ENCODE results near the gene RASA1.

RASA1 gene

DNA sequence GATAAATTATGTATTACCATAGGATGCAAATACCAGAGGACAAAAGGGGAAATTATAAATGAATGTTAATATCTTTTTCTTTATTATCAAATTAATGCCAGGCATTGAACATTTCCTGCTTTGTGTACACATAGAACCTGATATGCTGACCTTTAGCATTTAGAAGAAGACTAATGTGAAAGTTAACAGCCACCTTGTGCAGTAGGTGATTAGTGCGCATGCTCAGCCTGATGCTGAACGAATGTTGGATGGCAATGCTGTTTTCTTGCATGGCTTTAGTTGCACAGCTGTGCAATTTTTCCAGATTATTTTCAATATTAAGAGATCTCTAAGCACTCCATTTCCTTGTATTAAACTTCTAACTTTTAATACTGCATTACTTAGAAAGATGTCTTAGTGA is 99.6 kb downstream of the RASA1 start:
- DNase-seq = no peak

DNA sequence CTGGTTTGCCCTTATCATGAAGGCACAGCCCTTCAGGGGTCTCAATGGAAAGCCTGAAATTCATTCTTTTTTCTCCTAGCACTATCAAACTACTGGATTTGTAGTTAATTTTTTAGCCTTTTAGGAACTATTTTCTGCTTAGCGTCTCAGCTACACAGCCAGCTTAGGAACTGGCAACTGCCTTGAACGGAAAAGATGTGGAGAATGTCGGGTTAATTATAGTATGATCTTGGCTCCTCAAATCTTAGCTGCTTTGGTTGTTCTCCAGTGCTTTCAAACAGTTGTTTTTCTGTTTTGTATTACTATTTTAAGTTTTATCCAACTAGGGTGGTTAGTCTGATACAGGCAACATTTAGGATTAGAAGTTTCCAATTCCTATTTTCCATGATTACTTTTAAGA is 100.9 kb downstream of the RASA1 start:
- no peak for DNase-seq

DNA sequence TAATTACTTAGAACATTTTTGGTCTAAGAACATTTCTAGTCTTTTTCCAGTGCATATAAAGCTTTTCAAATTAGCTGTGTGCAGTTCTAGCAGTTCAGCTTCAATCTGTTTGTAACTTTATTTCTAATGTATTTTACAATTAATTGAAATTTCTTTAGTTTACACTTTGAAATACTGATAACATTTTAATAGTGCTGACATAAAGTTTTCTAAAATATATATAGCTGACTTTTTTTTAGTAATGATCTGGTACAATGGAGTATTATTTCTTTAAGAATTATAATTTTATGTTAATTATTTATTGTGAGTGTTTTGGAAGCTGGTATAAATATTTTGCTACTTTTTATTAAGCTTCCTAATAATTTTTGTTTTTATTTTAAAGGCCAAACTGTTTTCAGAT is 101.7 kb downstream of the RASA1 start:
- no peak for DNase-seq

DNA sequence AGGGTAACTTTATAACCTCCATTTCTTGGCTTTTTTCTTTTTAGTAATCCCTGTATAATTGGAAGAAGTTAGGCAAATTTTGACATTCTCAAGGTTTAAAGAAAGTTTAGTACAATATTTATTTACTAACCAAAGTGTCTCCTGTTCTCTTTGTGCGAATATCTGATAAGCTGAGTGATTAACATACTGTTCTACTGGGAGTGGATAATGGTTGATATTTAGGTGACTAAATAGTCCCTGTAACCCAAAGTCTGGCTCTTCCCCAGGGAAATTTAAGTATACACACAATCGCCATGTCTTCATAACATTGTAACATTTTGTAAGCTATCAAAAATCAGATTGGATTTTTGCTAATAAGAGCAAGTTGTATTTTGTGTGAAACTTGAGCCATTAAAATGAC is 105.0 kb downstream of the RASA1 start:
- DNase-seq = no peak

DNA sequence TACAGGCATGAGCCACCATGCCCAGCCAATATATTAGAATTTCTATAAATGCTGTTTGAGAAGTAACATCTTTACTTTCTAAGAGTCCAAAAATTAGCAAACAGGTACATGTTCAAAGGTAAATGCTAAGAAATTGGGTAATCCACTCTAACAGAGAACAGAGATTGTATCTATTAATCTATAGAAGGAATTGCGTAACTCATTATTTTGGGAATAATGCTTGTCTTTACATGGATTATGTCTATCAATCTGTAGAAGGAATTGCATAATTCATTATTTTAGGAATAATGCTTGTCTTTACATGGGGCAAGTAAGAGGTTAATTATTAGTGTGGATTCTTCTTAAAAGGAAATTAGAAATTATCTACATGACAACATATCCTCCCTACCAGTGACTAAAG is 114.5 kb downstream of the RASA1 start:
- no peak for DNase-seq

DNA sequence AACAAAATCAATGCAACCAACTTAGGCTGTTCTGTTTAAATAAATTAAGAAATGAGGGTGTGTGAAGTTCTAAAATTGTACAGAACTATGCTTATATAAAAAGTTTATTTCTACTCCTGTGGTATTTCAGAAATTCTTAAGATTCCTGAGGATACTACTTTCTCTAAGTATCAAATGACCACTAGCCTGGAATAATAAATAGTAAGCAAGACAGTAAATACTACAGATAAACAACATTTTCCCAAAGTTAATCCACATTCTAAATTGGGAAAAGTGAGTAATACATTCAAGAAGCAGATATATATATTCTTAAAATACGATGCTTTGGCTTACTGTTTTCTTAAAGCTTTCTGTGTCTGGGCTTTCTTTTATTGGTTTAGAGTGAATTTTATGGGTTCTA is 115.5 kb downstream of the RASA1 start:
- DNase-seq = no peak

DNA sequence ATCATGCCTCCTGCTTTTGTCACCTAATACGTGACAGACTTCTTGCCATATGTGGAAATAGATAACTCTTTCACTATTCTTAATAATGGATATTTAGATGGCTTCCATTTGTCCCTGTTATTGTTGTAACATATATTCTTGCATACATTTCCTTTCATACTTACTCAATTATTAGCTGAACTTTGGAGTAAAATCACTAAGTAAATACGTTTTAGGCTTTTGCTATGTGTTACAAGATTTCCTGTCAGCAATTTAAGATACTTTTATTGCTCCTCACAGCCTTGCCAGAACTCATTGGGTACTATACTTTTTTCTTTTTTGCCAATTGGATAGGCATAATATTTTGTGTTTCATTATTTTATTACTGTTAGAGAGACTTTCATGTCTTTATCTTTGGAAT is 118.1 kb downstream of the RASA1 start:
- no peak for DNase-seq

DNA sequence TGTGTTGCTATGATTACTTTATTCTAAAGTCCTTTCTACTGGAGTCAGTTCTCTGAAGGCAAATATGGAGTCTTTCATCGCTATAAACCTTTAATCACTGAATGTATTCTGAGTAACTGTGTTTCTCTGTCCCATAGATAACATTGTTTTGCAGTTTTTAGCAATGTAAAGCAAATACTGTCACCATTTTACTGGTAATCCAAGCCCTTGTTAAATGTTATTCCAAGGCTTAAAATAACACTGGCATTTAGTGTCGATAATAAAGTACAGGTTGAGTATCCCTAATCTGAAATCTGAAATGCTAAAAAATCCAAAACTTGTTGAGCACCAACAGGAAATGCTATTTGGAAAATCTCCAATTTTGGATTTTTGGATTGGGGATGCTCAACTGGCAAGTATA is 120.4 kb downstream of the RASA1 start:
- no peak for DNase-seq

DNA sequence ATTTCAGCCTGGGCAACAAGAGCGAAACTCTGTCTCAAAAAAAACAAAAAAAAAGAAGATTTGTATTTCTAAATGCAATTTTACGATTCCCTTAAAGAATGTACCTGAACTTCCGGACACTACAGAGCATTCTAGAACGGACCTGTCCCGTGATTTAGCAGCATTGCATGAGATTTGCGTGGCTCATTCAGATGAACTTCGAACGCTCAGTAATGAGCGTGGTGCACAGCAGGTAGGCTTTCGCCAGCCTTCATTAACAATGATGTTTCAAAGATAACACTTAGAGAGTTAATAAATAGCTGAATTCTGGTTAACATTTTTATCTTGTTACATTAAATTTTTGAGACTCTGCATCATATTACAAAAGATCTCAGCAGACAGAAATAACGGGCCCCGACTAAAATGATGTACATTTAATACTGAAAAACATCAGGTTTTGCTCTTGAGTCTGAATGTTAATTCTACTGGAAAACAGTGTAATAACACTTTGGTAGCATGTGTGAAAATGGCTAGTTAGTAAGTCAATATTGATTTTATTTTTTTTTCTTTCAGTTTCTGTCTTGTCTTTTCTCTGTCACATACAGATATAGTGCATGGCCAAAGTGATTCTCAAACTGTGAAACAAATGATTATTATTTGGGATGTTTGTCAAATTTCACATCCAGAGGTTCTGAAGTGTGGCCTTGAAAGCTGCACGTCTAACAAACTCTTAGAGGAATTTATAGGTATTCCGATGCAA is 121.8 kb downstream of the RASA1 start:
- no peak for DNase-seq

DNA sequence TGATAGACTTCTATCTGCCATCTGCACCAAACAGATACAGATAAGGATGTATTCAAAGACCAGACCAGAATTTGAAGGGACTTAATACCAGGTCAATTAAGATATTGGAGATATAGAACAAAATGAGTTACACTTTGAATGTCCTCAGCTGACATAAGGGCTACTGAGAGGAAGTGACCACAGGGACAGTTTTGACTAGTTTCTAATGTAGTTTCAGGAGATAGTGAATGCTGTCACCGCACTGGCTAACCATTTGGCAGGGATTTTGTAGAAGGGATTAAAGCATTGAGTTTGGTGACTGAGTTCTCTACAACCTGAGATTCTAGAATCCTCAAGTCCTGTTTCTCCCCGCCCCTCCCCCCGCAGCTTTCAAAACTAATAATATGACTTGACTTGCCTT is 122.4 kb downstream of the RASA1 start:
- no peak for DNase-seq

DNA sequence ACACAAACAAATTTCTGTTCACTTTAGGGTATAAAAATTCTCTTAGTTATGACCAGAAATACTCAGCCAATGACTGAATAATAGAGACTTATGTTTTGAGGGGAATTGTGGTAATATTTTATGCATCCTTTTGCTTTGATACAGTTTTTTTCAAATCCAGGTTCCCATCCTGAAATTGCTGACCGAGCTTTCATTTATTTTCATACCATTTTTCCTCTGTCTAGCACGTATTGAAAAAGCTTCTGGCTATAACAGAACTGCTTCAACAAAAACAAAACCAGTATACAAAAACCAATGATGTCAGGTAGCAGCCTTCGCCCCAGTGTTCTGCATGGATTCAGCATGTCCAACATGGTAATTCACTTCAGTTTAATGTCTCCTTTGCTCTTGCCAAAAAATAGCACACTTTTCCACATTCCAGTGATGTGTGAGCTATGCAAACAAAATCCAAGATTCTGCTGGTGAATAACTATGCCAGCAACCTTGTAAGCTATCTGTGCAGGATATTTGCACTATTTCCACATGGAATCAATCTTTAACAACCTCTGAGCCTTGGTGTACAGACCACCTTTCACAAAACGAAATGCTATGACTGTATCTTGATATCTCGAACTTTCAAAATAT is 123.0 kb downstream of the RASA1 start:
- DNase-seq = no peak

DNA sequence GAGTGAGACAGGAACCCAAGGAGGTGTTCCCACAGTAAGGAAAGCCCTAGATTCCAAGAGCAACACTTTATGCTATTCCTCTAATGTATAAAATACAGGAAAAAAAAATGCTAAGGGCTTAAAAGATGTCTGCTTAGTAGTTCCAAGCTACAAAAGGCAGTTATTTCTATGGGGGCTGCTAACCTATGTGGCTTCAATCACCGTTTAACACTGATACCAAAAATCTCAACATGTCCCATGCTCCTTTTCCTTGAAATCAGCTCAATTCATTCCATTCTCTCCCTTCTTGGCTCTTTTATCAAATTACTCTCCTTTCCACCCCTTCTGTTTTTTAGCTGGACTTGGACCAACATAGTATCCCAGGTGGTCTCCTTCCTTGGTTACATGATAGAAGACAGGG is 124.5 kb downstream of the RASA1 start:
- DNase-seq = no peak

DNA sequence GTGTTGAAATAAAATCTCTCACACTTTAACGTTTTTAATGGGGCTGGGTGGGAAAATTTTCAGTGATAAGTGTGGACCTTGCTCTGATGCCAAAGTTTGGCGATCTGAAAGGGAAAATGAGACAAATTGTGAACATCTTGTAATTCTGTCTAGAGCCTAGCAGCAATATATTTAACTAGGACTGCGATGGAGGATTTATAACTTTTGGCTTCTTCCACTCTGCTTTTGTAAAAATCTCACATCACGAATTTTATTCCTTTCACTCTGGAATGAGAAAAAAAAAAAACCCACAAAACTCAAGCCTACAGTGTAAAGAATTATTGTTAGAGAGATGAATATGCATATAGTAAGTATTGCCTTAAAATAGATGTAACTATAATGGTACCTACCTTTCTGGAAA is 125.1 kb downstream of the RASA1 start:
- no peak for DNase-seq

DNA sequence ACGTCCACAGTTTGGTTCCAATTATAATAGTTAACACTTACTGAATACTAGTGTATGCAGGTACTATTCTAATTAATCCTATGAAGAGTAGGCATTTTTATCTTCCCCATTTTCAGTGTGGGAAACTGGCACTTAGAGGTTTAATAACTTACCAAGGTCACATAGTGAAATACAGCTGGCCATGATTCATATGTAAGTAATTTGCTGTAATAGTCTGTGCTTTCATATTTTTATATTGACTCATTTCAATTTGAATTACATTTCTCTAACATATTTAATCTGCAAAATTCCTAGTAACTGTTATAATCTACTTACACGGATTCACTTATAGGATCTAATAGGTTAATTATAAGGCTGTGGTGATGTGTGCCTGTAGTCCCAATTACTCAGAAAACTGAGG is 125.6 kb downstream of the RASA1 start:
- no peak for DNase-seq

DNA sequence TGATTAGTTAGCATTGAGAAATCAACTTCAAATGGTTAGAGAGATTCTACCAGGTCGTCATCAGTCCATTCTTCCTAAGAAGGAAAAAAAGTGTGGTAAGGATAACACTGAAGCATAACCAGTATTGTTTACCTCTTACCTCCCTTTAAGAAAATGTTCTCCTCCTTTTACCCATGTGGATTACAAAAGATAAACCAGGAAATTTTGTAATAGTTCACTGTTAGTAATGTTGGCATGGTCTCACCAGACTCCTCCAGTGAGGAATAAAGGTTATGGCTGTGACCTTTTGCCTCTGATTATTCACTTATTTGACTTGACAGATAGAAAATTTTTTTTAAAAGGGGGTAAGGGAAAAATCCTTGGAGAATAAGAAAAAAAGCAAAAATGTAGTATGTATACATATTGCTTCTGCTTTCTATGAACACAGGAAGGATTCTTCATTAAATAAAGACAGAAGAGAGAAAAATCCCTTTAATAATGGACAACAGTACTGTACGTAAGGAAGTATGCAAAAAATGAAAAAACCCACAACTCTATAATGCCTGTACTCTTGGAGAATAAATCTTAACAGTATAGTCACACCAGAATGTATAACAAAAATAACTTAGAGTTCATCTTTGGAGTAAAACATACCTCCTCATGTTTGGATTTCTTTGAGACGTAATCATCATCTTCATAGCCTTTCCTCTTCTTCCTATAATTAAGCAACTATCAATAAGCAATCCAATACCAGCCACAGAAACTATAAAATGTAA is 126.9 kb downstream of the RASA1 start:
- no peak for DNase-seq

DNA sequence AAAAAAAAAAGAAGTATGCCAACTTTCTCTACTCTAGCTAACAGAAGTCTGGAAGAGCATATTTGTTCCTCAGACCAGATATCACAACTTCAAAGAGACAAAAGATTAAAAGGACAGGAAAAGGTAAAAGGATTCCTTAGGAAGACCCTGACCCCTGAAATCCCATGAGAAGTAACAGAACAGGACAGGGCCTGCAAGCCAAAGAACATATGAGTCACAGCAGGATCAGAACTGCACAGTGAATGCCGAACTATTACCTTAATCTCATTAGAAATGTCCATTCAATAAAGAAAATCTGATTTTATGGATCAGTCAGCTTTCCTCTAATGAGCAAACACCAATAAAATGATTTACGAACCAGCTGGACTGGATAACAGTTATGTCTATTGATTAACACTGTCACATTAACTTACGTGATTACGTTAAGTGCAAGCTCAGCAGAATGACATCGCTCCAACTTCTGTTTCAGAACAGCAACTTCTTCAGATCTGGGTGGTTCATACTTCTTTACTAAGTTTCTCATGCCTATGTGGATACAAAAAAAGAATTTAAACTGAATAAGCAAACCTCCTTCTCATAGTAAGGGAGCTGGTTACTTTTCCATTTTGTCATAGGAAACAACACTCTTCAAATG is 131.4 kb downstream of the RASA1 start:
- no peak for DNase-seq

DNA sequence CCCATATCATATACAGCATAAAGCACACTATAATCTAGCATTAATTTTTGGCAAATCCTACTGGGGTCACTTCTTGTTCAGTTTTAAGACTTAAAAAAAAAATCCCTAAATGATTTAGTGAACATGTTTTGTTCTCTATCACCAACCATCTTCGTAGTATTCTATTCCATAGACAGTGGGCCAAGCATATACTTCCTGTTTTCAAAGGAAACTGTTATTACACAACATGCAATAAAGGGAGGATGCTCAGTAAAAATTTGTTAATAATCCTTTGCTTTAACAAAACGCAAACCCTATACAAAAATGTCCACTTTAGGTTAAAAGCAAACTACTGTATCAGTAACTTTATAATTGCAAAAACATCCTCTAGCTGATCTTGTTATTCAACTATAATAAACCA is 132.0 kb downstream of the RASA1 start:
- DNase-seq = no peak

DNA sequence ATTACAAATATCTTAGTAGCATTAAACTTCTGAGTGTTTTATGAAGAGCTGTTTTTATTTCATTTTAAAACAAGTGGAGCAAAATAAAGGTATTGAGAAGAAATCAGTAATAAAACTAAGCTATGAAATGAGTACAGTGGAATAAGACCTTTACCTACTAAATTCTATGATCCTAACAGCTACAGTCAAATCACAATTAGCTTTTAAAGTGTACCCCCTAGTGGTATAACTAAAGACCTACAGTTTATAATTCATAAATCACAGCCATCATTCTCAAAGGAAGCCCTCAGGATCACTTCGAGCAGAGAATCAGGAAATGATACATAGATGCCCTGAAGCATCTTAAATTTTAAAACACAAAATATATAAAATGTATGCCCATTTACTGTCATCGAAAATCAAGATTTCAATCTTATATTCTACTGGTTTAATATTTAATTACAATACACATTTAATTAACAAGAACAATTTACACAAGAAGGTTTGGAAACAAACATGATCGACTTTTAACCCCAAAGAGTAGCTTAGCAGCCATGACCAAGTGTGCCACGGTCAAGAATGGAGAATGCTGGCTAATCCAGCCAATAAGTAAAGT is 132.7 kb downstream of the RASA1 start:
- DNase-seq = no peak

DNA sequence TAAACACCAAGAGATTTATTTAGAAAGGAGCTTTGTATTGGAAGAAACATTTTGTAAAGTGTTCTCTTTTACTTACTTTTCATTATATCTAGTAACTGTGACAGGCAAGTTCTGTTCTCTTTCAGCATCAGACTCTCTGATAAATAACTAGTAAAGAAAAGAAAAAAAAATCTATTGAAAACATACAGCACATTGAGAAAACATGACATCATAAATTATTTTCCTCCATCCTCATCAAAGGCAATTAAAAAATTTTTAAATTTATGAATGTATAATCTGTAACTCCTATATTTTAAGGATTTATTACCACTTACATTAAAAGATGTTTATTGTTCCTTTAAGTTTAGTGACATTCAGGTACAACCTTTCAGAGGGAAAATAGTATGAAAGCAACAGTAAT is 133.9 kb downstream of the RASA1 start:
- DNase-seq = no peak

DNA sequence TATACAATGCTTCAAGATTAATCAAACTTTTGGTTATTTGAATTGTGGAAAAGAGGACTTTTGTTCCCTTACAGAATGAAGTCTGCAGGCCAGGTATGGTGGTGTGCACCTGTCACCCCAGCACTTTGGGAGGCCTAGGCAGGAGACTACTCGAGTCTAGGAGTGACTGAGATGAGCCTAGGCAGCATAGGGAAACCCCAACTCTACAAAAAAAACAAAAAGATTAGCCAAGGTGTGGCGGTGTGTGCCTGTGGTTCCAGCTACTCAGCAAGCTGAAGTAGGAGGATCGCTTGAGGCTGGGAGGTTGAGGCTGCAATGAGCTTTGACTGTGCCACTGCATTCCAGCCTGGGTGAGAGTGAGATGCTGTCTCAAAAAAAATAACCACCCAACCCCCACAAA is 135.7 kb downstream of the RASA1 start:
- DNase-seq = no peak

DNA sequence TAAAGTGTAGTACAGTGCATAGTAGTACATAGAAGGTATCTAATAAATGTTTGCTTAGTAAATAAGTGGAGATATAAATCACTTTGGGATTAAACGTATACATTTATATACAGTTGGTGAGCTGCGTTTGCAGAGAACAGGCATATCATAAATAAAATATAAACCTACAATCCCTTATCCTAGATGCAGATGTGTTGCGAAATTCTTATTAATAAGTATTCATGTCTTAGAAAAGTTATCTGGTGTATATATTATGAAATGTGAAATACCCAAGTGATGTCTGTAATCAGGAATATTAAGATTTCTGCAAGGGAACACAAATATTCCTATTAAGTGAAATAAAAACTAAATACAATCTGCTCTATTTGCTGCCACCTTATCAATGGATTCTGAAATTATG is 136.2 kb downstream of the RASA1 start:
- no peak for DNase-seq

DNA sequence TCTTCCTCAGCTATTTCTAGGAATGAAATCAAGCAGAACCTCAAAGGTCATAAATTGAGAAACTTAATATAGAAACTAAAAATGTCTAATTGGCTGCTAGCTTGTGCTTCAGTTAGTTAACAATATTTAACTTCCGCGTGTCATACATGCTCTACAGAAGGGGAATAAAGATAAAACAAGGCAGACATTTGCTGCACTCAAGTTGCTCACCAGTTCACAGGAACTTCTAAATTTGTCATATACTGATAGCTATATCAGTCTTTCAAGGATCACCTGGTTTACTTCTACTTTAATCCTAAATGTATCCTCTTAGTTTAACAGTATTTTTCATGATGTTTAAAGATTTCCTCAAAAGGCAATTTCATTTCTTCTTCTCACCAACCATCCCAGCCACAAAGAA is 136.7 kb downstream of the RASA1 start:
- DNase-seq = no peak

DNA sequence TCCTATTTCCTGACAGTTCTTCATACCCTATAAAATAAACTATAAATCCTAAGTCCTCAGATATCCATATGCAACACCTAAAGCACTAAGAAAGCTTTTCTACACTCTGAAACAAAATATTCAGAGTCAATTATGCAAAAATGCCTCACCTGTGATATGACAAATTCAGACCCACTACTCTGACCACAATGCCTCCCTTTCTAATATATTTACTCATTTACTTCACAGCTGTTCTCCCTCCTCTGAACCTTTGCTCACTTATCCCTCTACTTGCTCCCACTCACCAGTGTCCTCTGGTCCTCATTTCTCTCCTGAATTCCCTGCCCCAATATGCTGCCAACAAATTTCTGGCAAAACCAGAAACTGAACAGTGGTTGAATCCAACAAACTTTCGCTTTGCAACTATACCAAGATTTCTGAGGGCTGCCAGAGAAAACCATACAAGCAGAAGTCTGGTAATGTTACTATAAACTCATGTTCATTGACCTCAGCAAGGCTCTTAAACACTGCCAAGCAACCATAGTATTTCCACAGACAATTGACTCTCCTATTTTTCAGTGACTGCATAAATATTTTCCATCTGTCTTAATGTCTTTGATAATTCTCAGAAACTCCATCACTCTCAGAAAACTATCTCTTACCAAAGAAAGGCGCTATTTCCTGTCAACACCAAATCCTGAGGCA is 137.9 kb downstream of the RASA1 start:
- DNase-seq = no peak

Data from activated CD8-positive, alpha-beta memory T cell treated with anti-CD3 and anti-CD28 coated beads for 24 hours (primary cell).